Measurements from ENCODE around the gene FOXJ3.

FOXJ3 gene

DNA sequence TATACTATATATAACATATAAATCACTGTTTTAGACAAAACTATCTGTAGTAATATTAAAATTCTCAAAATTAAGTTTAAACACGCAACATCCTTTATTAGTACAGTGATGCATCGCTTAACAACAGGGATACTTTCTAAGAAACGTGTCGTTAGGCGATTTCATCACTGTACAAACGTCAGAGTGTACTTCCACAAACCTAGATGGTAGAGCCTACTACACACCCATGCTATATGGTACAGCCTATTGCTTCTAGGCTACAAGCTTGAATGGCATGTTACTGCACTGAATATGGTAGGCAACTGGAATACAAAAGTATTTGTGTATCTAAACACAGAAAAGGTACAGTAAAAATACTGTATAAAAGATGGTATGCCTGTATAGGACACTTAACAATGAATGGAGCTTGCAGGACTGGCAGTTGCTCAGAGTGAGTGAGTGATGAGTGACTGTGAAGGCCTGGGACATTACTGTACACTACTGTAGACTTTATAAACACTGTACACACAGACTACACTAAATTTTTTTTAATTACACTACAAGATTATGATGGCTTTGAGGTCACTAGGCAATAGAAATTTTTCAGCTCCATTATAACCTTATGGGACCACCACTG is 10.5 kb downstream of the FOXJ3 start:
- no peak for TF ChIP-seq POLR2A (IDR thresholded peaks at IDR 0.05; ENCODE audit: low read depth, low read length)
- DNase-seq (ENCODE audit: insufficient read length, low spot score) (no peak), FAIRE-seq (peak; percentile 90)

DNA sequence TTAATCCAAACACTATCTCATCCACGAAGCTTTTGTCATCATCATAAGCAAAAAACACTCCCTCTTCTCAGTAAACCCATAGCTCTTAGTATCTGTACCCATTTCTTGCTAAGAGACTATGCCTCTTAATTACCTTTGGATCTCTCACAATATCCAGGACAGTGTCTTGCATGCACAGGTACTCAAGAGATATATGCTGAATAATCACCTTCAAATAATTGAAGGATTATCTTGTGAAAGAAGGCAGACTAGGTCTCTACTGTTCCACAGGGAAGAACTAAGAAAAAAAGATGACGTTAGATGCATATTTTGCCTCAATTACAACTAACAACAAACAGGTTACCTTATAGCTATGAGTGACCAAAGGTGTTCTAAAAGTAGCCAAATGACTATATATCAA is 11.5 kb downstream of the FOXJ3 start:
- FAIRE-seq: peak; percentile 57
- DNase-seq (ENCODE audit: insufficient read length, low spot score): no peak
- no peak for TF ChIP-seq POLR2A (IDR thresholded peaks at IDR 0.05; ENCODE audit: low read depth, low read length)

DNA sequence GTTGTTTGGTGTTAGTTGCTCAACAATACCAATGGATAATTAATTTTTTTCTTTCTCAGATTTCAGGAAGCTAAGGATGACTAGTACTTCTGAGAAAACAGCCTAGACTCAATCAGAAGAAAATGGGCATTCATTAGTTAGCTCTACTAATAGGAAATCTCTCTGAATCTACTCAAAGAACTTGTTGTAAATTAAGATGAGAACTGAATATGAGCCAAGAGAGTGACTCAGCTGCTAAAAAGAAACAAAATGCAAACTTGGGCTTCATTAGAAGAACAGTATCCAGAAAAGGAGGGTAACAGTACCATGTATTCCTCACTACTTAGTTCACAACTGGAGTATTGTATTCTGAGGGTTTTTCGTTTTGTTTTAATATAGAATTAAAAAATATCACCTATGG is 12.5 kb downstream of the FOXJ3 start:
- DNase-seq (ENCODE audit: insufficient read length, low spot score) (no peak), FAIRE-seq (peak; percentile 80)
- TF ChIP-seq POLR2A (IDR thresholded peaks at IDR 0.05; ENCODE audit: low read depth, low read length): no peak

DNA sequence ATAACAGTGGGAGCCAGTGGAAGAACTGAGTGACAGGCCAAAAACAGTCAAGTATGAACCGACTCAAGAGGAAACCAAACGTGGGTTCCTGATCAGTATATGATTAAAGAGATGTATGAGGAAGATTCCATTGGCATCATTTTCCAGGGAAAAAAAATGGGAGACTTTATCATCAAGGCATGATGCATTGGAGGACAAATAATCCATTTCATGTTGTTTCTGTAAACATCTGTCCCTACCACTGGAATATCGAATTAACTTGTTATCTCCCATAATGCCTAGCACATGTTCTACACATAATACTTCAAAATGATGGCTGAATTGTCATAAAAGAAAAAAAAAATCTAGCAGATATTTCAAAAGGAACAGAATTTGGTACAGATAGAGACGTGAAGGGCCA is 13.3 kb downstream of the FOXJ3 start:
- no peak for TF ChIP-seq POLR2A (IDR thresholded peaks at IDR 0.05; ENCODE audit: low read depth, low read length)
- FAIRE-seq (peak; percentile 60), DNase-seq (ENCODE audit: insufficient read length, low spot score) (no peak)

DNA sequence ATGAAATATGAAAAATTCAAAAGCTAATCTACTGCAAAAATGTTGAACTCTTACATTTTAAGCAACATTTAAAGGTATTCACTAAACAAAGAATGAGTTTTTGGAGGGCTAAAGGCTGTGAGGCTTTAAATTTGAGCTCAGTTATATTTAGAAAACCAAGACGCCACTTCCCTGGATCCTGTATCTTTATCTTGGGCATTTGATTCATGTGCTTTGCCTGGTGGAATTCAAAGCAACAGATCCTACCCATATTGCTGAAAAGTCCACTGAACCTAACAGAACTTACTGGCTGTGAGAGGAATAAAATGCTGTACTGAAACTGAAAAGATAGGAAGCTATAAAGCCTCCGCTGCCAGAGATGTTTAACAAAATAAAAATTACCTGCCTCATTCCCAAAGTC is 14.3 kb downstream of the FOXJ3 start:
- FAIRE-seq: peak; percentile 60
- TF ChIP-seq POLR2A (IDR thresholded peaks at IDR 0.05; ENCODE audit: low read depth, low read length): no peak
- DNase-seq (ENCODE audit: insufficient read length, low spot score): no peak

DNA sequence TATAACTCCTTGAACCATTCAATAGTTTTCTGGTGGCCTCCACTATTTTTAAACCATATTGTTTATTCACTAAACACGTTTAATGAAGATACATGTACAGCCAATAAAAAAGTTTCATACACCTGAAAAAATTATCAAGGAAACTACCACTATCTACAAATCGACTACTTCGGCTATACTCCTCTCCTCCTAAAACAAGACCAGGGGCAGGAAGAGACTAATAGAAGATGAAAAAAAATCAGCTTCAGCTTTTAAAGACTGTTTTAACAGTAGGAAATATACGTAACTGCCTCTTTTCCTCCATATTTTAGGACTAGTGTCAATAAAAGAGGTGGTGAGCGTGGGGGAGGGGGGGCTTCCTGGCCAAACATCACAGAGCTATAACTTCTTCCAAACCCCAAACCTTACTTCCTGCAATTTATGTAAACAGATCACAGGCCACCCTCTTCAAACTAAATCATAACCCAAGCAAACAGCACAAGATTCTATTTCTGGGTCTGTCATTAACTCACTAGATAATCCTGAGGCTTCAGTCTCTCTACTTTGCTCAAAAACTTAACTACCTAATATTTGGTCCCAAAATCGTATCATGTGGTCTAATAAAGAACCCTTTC is 15.1 kb downstream of the FOXJ3 start:
- FAIRE-seq (no peak), DNase-seq (ENCODE audit: insufficient read length, low spot score) (no peak)
- no peak for TF ChIP-seq POLR2A (IDR thresholded peaks at IDR 0.05; ENCODE audit: low read depth, low read length)

DNA sequence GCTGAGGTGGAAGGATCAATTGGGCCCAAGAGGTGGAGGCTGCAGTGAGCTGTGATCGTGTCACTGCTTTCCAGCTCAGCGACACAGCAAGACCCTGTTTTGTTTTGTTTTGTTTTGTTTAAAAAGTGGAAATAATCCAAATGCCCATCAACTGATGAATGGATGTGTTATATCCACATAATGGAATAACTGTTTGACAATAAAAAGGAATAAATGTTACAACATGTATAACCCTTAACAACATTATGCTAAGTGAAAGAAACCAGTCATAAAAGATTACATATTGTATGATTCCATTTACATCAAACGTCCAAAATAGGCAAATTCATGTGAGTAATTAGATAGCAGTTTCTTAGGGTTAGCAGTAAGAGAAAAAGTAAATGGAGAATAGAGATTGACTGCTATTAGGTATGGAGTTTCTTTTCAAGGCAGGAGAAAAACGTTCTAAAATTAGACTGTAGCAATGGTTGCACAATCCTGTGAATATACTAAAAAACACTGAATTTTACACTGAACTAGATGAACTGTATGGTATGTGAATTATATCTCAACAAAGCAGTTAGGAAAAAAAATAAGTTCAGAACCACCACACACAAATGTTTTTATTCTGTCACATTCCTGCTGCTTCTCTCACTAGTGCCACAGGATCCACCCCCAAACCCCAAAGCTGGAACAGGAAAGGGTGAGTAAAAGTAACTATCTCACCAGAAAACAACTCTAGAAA is 15.7 kb downstream of the FOXJ3 start:
- DNase-seq (ENCODE audit: insufficient read length, low spot score) (no peak), FAIRE-seq (peak; percentile 87)
- TF ChIP-seq POLR2A (IDR thresholded peaks at IDR 0.05; ENCODE audit: low read depth, low read length): no peak

DNA sequence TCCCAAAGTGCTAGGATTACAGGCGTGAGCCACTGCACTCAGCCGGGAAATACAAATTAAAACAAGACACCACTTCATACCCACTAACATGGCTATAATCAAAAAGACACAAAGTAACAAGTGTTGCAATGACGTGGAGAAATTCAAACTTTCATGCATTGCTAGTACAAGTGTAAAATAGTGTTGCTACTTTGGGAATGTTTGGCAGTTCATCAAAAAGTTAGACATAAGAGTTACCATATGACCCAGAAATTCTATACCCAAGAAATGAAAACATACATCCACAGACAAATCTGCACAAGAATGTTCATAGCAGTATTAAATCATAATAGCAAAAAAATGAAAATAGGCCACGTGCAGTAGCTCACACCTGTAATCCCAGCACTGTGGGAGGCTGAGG is 16.4 kb downstream of the FOXJ3 start:
- no peak for TF ChIP-seq POLR2A (IDR thresholded peaks at IDR 0.05; ENCODE audit: low read depth, low read length)
- DNase-seq (ENCODE audit: insufficient read length, low spot score) (no peak), FAIRE-seq (peak; percentile 68)

DNA sequence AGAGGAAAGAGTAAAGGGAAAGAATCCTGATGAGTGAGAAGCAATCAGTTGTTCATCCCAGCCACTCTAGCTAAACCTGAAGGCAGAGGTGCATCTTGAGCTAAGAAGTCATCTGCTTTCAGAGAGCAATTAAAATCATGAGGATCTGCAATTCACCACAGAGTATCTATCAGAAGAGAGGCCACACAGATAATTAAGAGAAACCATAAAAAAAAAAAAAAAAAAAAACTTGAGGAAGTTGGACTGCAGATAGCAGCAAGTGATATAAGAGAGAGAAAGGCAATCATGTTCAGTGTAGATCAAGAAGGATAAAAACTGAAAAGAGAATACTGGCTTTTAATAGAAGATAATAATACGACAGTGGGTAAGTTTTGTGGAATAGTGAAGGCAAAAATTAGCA is 17.7 kb downstream of the FOXJ3 start:
- no peak for FAIRE-seq
- DNase-seq (ENCODE audit: insufficient read length, low spot score): no peak
- no peak for TF ChIP-seq POLR2A (IDR thresholded peaks at IDR 0.05; ENCODE audit: low read depth, low read length)

DNA sequence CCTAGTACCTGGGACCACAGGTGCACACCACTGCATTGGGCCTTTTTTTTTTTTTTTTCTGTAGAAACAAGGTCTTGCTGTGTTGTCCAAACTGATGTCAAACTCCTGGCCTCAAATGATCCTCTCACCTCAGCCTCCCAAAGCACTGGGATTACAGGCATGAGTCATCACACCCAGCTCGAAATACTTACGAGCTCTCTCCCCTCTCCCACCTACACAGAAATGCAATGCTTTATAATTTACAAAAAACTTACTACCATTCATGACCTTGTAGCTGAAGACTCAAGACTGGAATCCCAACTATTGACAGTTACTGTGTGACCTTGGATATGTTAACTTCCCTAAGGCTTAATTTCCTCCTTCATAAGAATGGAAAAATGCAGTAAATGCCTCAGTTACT is 18.7 kb downstream of the FOXJ3 start:
- no peak for DNase-seq (ENCODE audit: insufficient read length, low spot score)
- peak; percentile 15 for FAIRE-seq
- TF ChIP-seq POLR2A (IDR thresholded peaks at IDR 0.05; ENCODE audit: low read depth, low read length): no peak

DNA sequence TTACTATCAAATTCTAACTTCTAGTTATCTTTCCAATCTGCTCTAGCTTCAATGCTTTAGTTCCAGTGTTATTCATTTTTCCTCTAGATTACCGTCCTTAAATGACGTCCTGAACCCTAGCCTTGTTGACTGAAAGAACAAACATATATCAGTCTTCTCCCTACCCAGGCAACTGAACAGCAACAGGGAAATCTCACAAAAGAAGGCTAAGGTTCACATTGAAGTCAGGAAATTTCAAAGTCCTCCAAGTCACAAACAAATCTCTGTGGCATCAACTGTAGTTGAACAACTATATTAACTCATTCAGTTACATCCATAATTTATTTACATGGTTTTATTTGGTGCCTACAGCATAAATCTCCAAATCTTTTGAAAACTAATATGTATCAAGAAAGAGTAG is 19.5 kb downstream of the FOXJ3 start:
- DNase-seq (ENCODE audit: insufficient read length, low spot score) (no peak), FAIRE-seq (peak; percentile 50)
- no peak for TF ChIP-seq POLR2A (IDR thresholded peaks at IDR 0.05; ENCODE audit: low read depth, low read length)

DNA sequence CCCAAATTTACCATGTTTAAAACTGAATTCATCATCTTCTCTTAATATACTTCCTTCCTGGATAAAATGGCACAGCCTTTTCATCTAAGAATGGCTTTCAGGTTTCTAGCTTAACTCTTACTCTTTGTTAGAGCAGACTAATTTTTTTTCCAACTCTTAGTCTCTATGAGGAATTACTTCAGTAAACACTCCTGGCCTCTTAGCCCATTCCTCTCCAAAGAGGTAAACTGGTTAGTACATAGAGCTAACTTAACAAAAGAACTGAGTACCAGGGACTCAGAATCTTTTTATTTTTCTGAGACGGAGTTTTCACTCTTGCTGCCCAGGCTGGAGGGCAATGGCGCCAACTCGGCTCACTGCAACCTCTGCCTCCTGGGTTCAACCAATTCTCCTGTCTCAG is 21.1 kb downstream of the FOXJ3 start:
- FAIRE-seq: no peak
- DNase-seq (ENCODE audit: insufficient read length, low spot score): no peak
- no peak for TF ChIP-seq POLR2A (IDR thresholded peaks at IDR 0.05; ENCODE audit: low read depth, low read length)

DNA sequence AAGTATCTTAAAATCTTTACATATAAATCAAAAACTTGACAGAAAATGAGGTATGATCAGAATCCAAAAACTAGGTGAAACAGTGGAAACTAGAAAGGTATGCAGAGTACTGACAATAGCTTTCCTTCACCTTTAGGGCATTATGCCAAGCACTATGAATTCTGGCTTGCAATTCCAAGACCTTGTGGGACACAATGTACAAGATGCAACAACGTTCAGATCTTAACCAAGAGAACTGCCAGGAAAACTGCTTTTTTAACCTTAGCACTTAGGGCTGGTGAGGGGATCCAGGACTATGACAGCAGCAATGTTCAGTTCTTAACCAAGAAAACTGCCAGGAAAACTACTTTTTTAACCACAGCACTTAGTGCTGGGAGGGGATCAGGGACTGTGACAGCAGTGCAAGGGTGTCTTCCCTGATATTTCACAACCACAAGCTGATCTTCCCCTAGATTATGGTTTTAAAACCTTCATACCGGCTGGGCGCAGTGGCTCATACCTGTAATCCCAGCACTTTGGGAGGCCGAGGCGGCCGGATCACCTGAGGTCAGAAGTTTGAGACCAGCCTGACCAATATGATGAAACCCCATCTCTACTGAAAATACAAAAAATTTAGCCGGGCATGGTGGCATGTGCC is 22.3 kb downstream of the FOXJ3 start:
- FAIRE-seq: peak; percentile 41
- no peak for TF ChIP-seq POLR2A (IDR thresholded peaks at IDR 0.05; ENCODE audit: low read depth, low read length)
- no peak for DNase-seq (ENCODE audit: insufficient read length, low spot score)

DNA sequence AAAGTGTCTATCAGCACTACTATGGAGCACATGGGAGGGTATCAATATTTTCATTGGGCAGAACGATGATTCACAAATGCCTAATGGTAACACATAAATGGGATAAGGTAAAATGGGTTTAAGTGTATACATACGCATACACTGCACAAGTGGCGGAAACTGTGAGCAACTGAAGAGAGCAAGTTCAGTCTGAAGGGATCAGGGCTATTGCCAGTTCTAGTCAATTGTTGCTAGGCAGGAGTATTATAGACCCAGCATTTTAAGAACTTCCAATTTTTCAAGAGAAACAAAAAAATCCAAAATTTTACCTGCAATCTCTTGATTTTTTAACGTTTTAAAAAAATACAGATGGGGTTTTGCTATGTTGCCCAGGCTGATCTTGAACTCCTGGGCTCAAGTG is 23.1 kb downstream of the FOXJ3 start:
- DNase-seq (ENCODE audit: insufficient read length, low spot score) (no peak), FAIRE-seq (no peak)

More for the DNA sequence above, 23.1 kb downstream of the FOXJ3 start:
- no peak for TF ChIP-seq POLR2A (IDR thresholded peaks at IDR 0.05; ENCODE audit: low read depth, low read length)
